ENCODE measurements around the gene ADAMTSL4.
"Not testable (repeated sequence)": the region's sequence is repeated elsewhere in the genome, so short reads cannot be mapped to it uniquely, and the experiment has no call there.

Gene ADAMTSL4

GRCh38 chr1:150567717-150568593 is 18.7 kb downstream of the ADAMTSL4 start:
- peak; percentile 75 for DNase-seq (ENCODE audit: low spot score)

GRCh38 chr1:150568594-150568966 is 19.4 kb downstream of the ADAMTSL4 start:
- no peak for DNase-seq (ENCODE audit: low spot score)

- DNase-seq (ENCODE audit: low spot score) = no peak
These were observed 23.9 kb downstream of the ADAMTSL4 start for GRCh38 chr1:150572918-150573647.

GRCh38 chr1:150573648-150574071 is 24.5 kb downstream of the ADAMTSL4 start:
- not testable (repeated sequence) for DNase-seq (ENCODE audit: low spot score)

GRCh38 chr1:150574260-150575071 is 25.3 kb downstream of the ADAMTSL4 start:
- no peak for DNase-seq (ENCODE audit: low spot score)

GRCh38 chr1:150575072-150575489 is 25.9 kb downstream of the ADAMTSL4 start:
- DNase-seq (ENCODE audit: low spot score) = no peak

GRCh38 chr1:150575518-150576366 is 26.5 kb downstream of the ADAMTSL4 start:
- no peak for DNase-seq (ENCODE audit: low spot score)

- no peak for DNase-seq (ENCODE audit: low spot score)
These were observed 27.1 kb downstream of the ADAMTSL4 start for GRCh38 chr1:150576367-150576711.

GRCh38 chr1:150576794-150577556 is 27.8 kb downstream of the ADAMTSL4 start:
- DNase-seq (ENCODE audit: low spot score) = no peak

GRCh38 chr1:150577557-150578271 is 28.5 kb downstream of the ADAMTSL4 start:
- DNase-seq (ENCODE audit: low spot score) = no peak

GRCh38 chr1:150578272-150579109 is 29.3 kb downstream of the ADAMTSL4 start:
- DNase-seq (ENCODE audit: low spot score) = peak; percentile 37

- peak; percentile 96 for DNase-seq (ENCODE audit: low spot score)
These were observed 30.1 kb downstream of the ADAMTSL4 start, which contains the start of gene MCL1 for GRCh38 chr1:150579110-150579944. Gene MCL1, minus strand, starts transcription at chr1:150579610. Its CDS starts 80 bp downstream, at chr1:150579530.

GRCh38 chr1:150579945-150580642 is 30.9 kb downstream of the ADAMTSL4 start:
- no peak for DNase-seq (ENCODE audit: low spot score)

- not testable (repeated sequence) for DNase-seq (ENCODE audit: low spot score)
These were observed 31.8 kb downstream of the ADAMTSL4 start for GRCh38 chr1:150580966-150581365.

- DNase-seq (ENCODE audit: low spot score) = not testable (repeated sequence)
These were observed 32.2 kb downstream of the ADAMTSL4 start for GRCh38 chr1:150581437-150581836.

- not testable (repeated sequence) for DNase-seq (ENCODE audit: low spot score)
These were observed 32.8 kb downstream of the ADAMTSL4 start for GRCh38 chr1:150581962-150582361.

- DNase-seq (ENCODE audit: low spot score) = no peak
These were observed 33.2 kb downstream of the ADAMTSL4 start for GRCh38 chr1:150582371-150582770.

All from Ammon's horn (tissue), 1 donor.